Measurements from ENCODE around the gene COL15A1.

The COL15A1 gene

DNA sequence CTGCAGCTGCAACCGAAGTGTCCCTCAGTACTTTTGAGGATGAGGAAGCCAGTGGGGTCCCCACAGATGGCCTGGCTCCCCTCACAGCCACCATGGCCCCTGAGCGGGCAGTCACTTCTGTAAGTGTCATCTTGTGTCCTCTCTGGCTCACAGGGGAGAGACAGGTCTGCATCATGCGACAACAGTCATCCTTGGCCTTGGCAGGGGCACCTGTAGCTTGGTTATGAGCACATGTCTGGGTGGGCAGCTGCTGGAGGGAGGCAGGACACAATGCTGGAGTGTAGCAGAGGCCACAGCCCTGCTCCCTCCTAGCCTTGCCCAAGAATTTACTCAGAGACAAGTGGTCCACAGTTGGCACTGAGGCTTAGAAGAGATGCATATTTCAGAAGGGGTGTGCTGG lies 71.7 kb downstream of the COL15A1 start:
- no peak for DNase-seq (ENCODE audit: low read depth, low spot score)

DNA sequence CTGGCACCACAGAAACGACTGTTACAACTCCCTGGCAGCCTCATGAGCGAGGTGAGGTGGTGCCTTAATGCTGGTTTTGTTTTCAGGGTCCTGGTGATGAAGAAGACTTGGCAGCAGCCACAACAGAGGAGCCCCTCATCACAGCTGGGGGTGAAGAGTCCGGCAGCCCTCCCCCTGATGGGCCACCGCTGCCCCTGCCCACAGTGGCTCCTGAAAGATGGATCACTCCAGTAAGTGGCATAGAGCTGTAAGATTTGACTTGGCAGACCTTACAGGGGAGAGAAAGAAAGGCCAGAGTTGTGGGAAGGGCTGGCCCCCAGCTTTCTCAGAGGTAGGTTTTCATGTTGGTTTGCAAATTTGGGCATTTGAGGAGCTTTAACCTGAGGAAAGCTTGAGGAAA lies 72.2 kb downstream of the COL15A1 start:
- DNase-seq (ENCODE audit: low read depth, low spot score), result no peak

DNA sequence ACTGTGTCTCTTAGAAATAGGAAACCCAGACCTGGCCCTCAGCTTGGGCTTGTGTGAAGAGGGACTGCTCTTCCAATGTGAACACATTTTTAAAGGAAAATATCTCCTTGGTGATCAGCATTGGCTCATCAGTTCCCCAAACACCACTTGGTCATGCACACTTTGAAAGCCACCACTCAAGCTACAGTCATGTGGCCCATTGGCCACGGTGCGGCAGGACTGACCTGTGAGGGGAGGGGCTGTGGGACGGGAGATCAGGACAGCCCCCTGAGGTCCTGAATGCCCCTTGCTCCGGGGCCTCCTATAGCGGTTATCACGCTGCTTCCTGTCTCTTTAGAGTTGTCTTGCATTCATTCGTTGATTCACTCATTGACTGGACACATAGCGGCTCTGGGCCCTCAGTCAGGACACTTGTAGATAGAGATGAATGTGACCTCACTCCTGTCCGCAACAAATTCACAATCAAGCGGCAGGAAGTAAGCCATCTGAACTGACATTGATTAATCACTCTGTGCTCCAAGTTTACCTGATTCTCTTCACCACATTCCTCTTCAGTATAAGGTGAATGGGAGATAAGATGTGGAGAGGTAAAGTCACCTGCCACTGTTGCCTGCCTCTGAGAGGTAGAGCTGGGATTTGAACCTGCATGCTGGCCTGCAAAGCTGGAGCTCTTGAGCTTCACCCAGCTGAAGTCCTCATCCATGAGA lies 73.1 kb downstream of the COL15A1 start:
- no peak for DNase-seq (ENCODE audit: low read depth, low spot score)

DNA sequence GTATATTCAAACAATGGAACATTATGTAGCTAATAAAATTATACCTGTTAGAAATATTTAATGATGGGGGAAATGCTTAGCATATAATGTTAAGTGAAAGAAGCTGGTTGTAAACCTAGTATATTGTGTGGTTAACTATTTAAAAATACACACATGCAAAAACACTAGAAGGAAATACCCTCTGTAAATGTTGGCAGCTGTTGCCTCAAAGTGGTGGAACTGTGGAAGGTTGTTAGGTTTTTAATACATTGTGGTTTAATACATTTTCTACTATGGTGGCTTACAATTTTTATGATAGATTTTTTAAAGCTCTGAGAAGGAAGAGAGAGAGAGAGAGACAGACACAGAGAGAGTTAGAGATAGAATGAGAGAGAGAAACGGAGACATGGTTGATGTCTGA lies 74.9 kb downstream of the COL15A1 start:
- no peak for DNase-seq (ENCODE audit: low read depth, low spot score)

DNA sequence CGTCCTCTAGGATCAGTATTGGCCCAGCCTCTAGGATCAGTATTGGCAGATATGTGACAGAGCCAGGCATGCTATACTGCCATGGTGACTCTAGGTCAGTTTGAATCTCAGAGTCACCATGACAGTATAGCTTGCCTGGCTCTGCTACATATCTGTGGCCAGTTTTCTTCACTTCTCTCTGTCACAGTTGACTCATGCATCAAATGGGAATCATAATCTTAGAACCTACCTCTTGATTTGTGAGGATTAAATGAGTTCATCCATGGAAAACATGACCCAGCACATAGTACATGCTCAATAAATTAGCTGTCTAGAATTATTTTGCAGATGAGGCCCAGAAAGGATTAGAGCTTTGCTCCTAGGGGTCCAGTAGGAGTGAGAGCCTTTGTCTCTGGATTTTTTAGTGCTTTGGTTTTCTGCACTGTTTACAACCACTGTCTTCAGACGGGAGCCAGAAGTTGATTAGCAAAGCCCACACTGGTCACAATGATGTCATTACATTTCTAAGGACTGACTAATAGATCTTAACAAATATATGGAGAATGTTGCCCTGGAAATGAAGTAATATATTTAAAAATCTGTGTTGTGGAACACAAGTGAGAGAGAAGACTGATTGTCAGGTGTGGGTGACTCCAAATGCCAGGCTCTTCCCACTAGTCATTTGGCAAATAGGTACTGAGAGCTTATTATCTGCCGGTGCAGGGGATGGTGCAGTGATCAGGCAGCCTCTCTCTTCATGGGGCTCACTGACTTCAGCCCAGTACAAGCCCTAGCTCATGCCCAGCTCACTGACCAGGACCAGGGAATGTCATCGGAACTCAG lies 76.0 kb downstream of the COL15A1 start:
- DNase-seq (ENCODE audit: low read depth, low spot score), result no peak

DNA sequence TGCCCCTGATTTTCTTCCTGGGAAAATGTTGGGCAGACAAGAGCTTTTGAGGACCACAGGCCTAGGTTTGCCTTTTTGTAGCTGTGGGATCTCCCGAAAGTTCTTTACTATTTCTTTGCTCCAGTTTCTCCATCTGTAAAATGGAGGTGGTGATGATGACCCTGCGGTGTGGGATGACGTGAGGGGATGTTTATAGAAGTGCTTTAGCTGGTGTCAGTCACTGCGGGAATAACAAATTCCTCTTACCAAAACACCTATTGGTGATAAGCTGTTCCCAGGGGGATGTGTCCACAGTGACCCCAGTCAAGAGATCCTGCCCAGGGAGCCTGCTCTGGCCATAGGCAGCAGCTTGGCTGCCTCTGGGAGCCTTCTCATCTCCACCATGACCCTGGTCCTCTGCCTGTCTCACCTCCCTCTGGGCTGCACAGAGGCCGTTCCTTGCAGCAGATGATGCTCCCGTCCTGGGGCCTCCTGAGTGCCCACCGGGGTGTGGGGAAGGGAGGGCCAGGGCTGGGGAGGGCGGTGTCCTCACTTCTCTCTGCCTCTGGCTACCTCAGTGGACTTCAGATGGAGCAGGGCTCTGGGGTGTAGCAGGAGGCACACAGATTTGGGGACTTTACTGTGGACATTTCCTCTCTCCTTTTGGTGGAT lies 77.2 kb downstream of the COL15A1 start:
- no peak for DNase-seq (ENCODE audit: low read depth, low spot score)

DNA sequence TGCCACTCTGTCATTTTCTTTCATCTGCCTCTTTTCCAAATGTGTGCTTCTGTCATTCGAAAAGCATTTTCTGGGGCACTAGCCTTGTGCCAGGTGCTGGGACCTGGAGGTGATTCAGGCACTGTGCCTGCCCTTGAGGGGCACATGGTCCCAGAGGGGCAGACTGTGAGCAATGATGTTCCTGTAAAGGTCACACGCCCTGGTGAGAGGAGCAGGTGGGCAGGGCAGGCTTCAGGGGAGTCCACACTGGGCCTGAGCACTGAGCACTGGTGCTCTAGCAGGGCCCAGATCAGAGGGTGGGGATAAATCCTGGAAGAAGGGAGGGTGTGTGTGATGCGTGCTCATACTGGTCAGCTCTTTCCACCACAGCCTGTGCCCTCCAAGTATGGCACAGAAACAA lies 77.8 kb downstream of the COL15A1 start:
- DNase-seq (ENCODE audit: low read depth, low spot score), result no peak

DNA sequence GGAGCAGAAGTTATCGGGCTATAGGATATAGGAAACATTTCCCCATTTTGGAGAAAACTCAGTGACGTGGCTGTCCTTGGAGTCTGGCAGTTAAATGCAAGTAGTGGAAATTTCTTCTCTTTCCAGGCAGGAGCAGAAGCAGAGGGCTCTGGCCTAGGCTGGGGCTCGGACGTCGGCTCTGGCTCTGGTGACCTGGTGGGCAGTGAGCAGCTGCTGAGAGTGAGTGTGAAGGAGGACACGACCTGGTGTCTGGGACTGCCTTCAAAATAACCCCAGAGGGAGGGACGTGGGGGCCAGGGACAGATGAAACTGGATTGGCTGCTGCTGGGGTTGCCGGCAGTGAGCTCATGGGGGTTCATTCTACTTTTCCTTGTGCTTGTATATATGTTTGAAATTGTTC lies 79.5 kb downstream of the COL15A1 start:
- DNase-seq (ENCODE audit: low read depth, low spot score), result no peak

DNA sequence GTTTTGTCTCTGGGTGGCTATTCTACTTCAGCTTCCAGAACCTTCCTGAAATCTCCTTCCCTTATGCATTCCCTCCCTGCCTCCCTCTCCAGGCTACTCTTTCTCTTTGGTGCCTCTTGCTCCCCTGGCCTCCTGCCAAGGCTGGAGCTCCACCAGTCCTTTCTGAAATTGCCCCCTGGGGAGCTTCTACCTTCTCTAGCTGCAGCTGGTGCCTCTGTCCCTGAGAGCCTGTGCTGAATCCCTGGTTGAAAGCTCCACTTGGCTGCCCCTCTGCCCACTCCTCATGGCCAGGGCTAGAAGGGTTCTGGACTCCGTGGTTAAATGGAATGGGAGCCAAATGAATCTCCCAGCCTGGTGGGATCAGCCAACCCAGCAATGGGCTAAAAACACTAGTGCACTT lies 80.1 kb downstream of the COL15A1 start:
- peak; percentile 56 for DNase-seq (ENCODE audit: low read depth, low spot score)

DNA sequence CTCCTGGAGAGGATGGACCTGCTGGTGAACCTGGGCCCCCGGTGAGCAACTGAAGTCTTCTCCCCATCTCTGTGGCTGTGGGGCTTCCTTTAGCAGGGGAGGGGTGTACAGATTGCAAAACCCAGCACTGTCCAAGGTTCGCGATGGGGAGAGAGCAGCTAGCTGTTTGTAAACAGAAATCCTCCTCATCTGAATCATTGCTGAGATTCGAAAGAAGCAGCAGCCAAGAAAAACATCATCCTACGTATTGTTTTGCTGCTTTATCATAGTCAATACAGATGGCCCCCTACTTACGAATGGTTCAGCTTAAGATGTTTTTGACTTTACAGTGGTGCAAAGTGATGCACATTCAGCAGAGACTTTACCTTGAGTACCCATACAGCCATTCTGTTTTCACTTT lies 81.3 kb downstream of the COL15A1 start:
- no peak for DNase-seq (ENCODE audit: low read depth, low spot score)

DNA sequence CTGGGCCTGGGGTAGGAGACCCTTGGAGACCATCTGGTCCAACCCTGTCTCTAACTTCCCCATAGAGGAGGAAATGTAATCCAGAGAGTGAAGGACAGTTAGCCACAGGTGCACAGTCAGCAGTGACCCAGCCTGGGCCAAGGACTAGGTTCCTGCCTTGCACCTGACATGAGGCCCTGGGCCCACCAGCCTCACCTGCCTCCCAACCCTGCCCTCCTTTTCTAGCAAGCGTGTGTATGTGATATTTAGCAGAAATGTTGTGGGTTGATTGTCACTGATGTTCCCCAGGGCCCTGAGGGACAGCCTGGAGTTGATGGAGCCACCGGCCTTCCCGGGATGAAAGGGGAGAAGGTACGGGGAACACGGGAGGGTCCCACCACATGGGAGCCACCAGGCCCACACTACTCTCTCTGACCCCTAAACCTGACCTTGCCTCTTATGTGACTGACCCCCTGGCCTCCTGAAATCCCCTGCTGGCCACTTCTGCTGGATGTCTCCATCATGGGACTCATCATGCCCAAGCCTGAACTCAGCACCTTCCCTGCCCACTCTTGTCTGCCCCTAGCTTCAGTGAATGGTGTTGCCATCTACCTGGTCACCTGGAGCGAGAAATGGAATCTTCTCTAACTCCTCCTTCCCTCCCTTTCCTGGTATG lies 82.0 kb downstream of the COL15A1 start:
- DNase-seq (ENCODE audit: low read depth, low spot score), result no peak

DNA sequence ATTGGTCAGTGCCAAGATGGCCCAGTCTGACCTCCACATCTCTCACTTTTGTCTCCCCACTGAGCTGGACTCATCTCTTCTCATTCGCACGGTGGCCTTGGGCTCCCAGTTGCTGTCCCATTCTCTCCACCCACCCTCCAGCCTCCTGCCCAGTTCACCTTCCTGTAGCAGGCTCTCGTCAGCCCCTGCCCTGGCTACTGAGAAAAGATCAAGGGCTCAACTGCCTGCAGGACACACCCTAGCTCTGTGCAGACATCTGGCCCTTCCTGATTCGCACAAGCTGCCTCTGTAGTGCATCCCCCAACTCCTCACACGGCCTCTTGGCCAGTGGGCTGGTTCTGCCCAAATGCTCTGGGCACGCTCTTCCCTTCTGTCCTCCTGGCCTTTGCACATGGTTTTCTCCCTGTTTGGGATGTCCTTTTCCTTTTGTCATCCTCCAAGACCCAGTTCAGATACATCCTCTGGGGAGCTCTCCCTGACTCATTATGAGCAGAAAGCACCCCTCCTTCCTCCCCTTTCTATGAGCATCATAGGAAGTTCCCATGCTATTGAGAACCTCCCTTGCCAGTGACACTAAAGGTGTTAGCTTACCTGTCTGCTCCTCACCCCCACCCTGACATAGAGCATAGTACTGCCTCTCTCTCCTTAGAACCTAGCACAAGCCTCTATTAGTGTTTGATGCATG lies 82.7 kb downstream of the COL15A1 start:
- DNase-seq (ENCODE audit: low read depth, low spot score), result no peak

DNA sequence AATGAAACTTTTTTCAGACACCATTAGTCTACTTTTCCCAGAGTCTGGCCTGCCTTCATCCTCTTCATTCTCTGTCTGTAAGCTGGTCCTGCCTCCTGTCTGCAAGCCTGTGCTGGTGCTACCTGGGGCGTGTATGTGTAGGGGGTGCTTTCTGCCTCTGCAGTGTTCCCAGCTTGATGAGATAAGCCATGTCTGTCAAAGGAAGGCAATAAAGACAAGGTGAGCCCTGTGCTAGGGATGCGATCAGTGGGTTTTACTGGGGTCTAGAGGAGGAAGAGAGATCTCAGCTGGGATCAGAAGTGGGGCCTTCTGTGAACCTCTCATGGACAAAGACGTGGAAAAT lies 83.2 kb downstream of the COL15A1 start:
- DNase-seq (ENCODE audit: low read depth, low spot score), result no peak

DNA sequence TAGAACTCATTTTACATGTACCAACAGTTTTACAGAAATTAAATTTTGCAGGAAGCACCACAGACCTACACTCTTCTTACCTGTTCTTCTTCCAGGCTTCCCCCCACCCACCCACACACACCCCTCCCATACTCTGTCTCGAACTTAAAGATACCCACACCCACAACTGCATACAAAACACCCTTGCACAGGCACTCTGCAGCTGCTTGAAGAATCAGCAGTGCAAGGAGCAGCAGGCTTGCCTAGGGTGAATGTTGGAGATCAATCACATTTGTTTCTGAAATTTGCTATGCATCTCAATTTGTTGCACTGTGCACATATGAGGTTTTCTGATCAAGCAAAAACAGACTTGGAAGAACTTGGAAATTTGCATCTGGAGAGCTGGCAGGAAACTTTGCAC lies 83.7 kb downstream of the COL15A1 start:
- DNase-seq (ENCODE audit: low read depth, low spot score), result no peak

DNA sequence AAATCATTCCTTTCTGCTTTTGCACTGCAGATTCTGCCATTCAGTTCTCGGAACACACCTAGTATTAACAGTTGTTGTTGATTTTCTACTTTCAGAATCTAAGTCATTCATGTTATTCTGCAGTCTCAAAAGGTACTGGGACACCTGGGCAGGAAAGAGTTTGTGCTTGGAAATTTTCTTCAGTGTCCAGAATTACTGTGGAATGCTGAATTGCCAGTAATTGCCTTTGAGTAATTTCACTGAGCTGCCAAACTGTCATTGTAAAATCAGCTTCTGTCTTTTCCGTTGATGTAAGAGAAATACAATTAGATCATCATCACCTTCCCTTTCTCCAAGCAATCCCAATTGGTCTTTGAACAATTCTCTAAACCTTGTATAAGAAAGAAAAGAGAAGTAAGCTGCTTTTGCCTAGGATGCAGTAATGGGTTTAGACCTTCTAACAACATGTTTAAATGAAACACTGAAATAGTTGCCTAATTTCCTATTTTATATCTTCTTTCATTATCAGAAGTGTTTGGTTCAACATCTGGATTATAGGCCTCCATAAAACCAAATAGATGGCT lies 85.5 kb downstream of the COL15A1 start:
- no peak for DNase-seq (ENCODE audit: low read depth, low spot score)

DNA sequence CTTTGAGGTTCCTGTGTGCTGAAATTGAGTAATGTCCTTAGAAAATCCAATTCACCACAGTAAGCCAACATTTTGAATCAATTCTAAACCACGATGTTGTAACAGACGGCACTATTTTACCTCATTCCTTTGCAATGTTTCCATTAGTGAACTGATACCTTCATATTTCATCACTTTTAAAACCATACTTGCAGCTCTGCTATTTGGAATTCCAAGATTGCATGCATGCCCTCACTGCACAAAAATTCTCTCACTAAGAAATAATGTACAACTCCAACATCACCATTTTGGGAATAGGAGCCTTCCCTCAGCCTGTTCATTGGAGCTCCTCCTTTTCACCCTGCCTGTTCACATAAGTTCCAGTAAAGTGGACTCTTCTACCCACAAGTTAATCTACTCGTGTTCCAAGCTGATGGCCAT lies 86.4 kb downstream of the COL15A1 start:
- DNase-seq (ENCODE audit: low read depth, low spot score), result no peak

DNA sequence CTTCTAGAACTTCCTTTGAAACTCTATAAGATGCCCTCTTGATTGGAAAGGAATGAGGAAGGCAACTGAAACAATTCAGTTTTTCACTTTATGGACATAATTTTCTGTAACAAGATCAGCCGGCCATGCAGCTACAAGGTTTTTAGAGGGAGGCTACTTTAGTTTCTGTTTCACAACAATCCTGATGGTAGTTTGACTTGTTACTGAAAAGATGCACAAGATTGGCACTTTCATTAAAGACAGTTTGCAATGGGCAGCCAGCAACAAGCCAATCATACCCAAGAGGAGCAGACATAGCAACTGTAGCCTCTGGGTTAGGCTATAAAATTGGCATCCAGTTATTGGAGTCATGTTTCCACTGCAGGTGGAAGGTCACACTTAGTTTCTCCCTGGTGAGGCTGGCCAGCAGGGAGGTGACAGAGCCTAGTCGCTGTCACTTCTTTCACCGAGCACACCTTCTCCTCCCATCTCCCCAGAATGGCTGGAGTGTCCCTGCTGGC lies 87.0 kb downstream of the COL15A1 start:
- no peak for DNase-seq (ENCODE audit: low read depth, low spot score)

DNA sequence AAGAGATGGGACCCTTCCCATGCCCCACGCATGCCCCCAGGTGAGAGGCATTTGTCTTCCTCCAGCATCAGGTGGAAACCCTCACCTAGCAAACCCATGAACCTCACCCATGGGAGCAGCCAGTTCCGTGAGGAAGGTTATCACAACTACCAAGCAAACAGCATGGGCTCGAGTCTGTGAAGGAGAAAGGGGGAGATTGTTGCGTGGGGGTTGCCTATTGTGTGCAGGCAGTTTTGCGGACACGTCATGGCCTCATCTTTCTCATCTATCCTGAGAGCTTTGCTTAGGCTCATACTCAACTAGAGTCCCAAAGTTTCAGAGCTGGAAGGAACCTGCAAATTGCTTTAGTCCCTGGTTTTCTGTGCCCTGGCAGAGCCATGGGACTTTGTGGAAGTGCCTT lies 87.6 kb downstream of the COL15A1 start:
- DNase-seq (ENCODE audit: low read depth, low spot score), result no peak

DNA sequence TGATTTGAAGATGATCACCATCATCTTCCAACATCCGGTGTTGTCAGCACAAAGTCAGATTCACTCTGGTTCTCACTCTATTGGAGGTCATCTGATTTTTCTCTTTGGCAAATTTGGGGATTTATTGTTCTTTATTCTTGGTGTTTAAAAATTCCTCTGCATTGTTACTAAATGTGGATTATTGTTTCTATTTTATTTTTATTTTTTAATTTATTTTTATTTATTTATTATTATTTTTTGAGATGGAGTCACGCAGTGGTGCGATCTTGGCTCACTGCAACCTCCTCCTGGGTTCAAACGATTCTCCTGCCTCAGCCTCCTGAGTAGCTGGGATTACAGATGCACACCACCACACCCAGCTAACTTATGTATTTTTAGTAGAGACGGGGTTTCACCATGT lies 88.3 kb downstream of the COL15A1 start:
- no peak for DNase-seq (ENCODE audit: low read depth, low spot score)

DNA sequence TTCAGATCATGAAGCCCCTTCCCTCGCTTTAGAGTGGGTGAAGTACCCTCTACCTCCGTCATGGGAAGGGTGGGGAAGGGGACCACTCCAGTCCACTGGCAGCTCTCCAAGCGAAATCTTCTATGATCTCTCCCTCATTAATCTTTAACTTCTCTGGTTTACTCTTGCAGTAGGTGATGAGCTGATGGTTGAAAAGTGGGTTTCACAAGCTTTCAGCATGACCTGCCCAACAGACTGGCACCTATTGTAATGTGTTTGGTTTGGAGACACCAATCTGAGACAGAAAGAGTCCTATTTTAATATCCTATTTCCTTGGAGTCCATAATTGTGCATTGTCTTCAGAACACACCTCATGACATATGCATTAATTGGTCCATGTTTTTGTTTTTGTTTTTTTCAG lies 90.4 kb downstream of the COL15A1 start:
- DNase-seq (ENCODE audit: low read depth, low spot score), result no peak

DNA sequence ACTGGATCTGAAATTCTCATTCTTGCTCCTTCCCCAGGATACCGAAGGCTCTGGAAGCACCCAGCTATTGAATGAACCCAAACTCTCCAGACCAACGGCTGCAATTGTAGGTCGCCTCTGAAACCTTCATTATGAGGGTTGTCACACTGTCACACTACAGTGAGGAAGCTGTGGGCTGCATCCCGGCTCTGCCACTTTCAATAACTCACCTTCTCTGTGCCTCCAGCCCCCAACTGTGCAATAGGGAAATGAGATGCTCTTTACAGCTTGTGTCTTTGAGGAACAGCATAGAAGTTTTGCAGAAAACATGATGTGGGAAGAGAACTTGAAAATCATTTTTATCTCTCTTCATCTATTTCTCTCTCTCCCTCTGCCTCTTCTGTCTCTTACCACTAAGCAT lies 91.6 kb downstream of the COL15A1 start:
- DNase-seq (ENCODE audit: low read depth, low spot score), result no peak
